ENCODE measurements around the gene EYS. TPM values are rescaled to one million over a fixed set of nuclear protein-coding genes. Genes with fewer than 3 reads are reported as not detected.

The EYS gene
- total RNA-seq, 2 donors from 2014 or later, result not detected

DNA sequence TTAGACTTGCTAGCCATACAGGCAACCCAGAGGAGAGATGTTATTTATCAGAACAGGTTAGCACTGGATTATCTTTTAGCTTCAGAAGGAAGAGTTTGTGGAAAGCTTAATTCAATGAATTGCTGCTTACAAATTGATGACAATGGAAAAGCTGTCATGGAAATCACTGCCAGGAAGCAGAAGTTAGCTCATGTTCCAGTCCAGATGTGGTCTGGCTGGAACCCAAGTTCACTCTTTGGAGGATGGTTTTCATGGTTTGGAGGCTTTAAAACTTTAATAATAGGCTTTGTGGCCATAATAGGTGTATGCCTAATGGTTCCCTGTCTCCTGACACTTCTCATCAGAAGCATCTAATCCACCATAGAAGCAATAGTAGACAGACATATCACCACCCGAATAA is 1372.4 kb downstream of the EYS start:
- no peaks in the 10 kb centered on the region for H3K4me1 ChIP-seq
- no peak for DNase-seq (ENCODE audit: low spot score)
- H3K27me3 ChIP-seq, result no peaks in the 10 kb centered on the region
- no peak overlapping the region for H3K4me3 ChIP-seq
- no peak overlapping the region for H3K27ac ChIP-seq
- H3K36me3 ChIP-seq, result no peaks in the 10 kb centered on the region
- TF ChIP-seq, protein P1, sequence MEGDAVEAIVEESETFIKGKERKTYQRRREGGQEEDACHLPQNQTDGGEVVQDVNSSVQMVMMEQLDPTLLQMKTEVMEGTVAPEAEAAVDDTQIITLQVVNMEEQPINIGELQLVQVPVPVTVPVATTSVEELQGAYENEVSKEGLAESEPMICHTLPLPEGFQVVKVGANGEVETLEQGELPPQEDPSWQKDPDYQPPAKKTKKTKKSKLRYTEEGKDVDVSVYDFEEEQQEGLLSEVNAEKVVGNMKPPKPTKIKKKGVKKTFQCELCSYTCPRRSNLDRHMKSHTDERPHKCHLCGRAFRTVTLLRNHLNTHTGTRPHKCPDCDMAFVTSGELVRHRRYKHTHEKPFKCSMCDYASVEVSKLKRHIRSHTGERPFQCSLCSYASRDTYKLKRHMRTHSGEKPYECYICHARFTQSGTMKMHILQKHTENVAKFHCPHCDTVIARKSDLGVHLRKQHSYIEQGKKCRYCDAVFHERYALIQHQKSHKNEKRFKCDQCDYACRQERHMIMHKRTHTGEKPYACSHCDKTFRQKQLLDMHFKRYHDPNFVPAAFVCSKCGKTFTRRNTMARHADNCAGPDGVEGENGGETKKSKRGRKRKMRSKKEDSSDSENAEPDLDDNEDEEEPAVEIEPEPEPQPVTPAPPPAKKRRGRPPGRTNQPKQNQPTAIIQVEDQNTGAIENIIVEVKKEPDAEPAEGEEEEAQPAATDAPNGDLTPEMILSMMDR (IDR thresholded peaks at IDR 0.05), result no peak
- H3K9me3 ChIP-seq, result no peaks in the 10 kb centered on the region

DNA sequence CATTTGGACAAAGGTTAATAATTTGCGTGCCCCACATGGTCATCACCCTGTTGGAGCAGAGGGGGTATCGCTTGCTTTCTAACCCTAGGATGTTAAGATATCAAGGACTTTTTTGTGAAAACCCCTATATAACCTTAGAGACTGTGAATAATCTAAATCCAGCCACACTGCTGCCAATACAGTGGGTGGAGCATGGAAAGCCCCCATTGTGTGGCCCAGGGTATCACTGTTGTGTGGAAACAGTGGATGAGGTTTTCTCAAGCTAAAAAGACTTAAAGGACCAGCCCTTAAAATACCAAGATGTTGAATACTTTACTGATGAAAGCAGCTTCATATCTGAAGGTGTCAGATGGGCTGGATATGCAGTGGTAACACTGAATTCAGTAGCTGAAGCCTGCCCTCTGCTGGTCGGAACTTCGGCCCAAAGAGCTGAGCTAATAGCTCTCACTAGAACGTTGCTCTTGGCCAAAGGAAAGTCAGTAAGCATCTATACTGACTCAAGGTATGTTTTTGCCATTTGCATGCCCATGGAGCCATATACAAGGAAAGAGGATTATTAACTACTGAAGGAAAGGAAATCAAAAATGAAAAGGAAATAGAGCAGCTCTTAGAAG is 1376.2 kb downstream of the EYS start:
- Histone ChIP-seq H3K9me3 (no peaks in the 10 kb centered on the region), H3K4me3 (no peak overlapping the region), H3K27me3 (no peaks in the 10 kb centered on the region), H3K27ac (no peak overlapping the region), H3K36me3 (no peaks in the 10 kb centered on the region), H3K4me1 (no peaks in the 10 kb centered on the region)
- TF ChIP-seq, protein P1 (IDR thresholded peaks at IDR 0.05), result peak in 1 of 2 donors; percentile 58
- DNase-seq (ENCODE audit: low spot score), result peak; percentile 64

DNA sequence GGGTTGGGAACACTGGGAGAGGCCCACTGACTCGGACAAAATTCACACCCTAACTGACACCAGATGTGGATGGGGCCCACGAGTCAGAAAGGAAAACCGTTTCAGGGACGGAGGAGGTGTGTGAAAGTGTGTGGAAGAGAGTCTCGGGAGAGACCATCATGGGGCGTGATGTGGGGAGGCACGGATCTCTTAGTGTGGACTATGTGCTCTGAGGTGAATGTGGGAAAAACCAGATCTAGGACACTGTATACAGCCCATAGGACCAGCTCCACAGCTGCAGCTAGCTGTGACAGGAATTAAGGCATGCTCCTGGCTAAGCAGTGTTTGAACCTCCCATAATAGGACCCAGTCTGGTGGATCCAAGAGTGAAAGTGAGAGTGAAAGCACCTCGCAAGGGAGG is 1380.1 kb downstream of the EYS start:
- no peak for DNase-seq (ENCODE audit: low spot score)
- TF ChIP-seq, protein P1 (IDR thresholded peaks at IDR 0.05), result no peak
- H3K9me3 ChIP-seq, result no peaks in the 10 kb centered on the region
- H3K36me3 ChIP-seq, result no peaks in the 10 kb centered on the region
- no peak overlapping the region for H3K27ac ChIP-seq
- no peak overlapping the region for H3K4me3 ChIP-seq
- no peaks in the 10 kb centered on the region for H3K27me3 ChIP-seq
- no peaks in the 10 kb centered on the region for H3K4me1 ChIP-seq

DNA sequence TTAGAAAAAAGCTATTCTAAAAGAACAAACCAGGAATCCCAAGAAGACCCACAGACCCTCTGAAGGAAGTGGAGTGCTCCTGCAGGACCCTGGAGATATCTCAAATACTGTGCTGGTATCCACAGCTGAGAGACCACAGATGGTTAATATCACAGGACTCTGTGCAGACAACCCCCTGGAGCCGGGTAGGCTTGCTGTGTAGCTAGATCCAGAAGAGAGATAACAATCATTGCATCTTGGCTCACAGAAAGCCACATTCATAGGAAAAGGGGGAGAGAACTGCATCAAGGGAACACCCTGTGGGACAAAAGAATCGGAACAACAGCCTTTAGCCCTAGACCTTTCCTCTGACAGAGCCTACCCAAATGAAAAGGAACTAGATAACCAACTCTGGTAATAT is 1381.9 kb downstream of the EYS start:
- H3K9me3 ChIP-seq, result no peaks in the 10 kb centered on the region
- H3K4me1 ChIP-seq, result no peaks in the 10 kb centered on the region
- no peak overlapping the region for H3K4me3 ChIP-seq
- H3K36me3 ChIP-seq, result no peaks in the 10 kb centered on the region
- no peak for DNase-seq (ENCODE audit: low spot score)
- no peaks in the 10 kb centered on the region for H3K27me3 ChIP-seq
- H3K27ac ChIP-seq, result no peak overlapping the region
- TF ChIP-seq, protein P1 (IDR thresholded peaks at IDR 0.05), result no peak

DNA sequence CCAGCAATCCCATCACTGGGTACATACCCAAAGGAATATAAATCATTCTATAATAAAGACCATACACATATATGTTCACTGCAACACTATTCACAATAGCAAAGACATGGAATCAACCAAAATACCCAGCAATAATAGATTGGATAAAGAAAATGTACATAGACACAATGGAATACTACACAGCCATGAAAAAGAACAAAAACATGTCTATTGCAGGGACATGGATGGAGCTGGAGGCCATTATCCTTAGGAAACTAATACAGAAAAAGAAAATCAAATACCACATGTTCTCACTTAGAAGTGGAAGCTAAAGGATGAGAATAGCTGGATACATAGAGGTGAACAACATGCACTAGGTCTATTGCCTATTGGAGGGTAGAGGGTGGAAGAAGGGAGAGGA is 1396.8 kb downstream of the EYS start:
- DNase-seq (ENCODE audit: low spot score), result no peak
- Histone ChIP-seq H3K27me3 (no peaks in the 10 kb centered on the region), H3K27ac (no peak overlapping the region), H3K4me3 (no peak overlapping the region), H3K4me1 (no peaks in the 10 kb centered on the region), H3K36me3 (no peaks in the 10 kb centered on the region), H3K9me3 (no peaks in the 10 kb centered on the region)
- TF ChIP-seq, protein P1 (IDR thresholded peaks at IDR 0.05), result no peak

All from right atrium auricular region (tissue), 2 donors.